GM19099 (cell line): Measurements from ENCODE around the gene STYXL1.

Source experiments
- POLR2A ChIP-seq: IDR thresholded peaks from 3 replicates; pipeline ENCODE4 v1.6.1; 2011; ENCODE audit warnings: low read depth; ENCODE audit not compliant: insufficient read length; ENCODE audit errors: extremely low read depth

STYXL1 gene, protein sequence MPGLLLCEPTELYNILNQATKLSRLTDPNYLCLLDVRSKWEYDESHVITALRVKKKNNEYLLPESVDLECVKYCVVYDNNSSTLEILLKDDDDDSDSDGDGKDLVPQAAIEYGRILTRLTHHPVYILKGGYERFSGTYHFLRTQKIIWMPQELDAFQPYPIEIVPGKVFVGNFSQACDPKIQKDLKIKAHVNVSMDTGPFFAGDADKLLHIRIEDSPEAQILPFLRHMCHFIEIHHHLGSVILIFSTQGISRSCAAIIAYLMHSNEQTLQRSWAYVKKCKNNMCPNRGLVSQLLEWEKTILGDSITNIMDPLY

GRCh38 chr7:76047811-76048667, at the start of gene STYXL1, which contains the start of gene MDH2:
TSS of gene STYXL1 (minus strand) at chr7:76048000. CDS start at chr7:76030523, 17,477 bp downstream.
TSS of gene MDH2 (plus strand) at chr7:76048106. CDS start at chr7:76048161, 55 bp downstream.
- peak; percentile 91 for TF ChIP-seq POLR2A

- no peak for TF ChIP-seq POLR2A
These were observed 48.1 kb upstream of the STYXL1 start for GRCh38 chr7:76095908-76096307.

DNA sequence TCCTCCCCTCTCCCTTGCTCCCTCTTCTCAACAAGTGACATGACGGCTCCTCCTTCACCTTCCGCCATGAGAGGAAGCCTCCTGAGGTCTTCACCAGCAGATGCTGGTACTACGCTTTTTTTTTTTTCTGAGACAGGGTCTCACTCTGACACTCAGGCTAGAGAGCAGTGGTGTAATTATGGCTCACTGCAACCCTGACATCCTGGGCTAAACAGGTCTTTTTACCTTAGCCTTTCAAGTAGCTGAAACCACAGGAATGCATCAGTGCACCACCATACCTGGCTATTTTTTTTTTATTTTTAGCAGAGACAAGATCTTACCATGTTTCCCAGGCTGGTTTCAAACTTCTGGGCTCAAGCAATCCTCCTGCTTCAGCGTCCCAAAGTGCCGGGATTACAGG, 43.7 kb upstream of the STYXL1 start:
- no peak for TF ChIP-seq POLR2A

DNA sequence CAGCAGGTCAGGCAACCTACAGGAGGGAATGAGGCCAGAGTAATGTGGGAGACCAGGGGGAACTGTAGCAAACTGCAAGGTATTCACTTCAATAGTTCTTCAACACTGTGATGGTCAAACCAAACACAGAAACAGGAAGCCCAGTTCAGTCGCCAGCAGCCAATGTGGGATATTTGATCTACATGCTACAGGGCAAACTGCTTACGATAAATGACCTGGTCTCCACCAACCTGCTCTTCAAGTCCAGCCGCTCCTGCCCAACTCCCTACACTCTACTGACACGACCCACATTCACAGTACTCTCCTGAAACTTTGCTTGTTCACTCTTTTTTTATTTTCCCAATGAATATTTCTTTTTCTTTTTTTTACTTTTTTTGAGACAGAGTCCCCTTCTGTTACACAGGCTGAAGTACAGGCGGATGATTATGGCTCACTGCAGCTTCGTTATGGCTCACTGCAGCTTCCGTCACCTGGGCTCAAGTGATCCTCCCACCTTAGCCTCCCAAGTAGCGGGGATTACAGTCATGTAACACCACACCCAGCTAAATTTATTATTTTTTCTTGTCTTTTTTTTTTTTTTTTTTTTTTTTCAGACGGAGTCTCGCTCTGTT, 42.2 kb upstream of the STYXL1 start:
- no peak for TF ChIP-seq POLR2A

DNA sequence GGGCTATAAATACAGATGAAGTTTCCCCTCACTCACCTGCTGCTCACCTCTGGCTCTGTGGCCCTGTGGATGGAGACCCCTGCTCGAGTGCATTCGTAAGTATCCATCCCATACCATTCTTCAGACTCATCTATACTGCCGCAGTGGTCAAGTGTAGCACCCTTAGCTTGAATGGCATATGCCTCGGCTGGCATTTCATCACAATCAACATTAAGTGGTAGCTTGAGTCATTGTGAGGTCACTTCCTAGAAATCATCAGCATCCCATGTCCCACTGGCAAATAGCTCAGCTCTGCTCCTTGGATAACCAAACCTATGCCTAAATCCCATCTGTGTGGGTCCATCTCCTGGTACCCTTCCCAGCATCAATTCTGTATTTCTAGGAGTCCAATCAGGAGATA, 38.3 kb upstream of the STYXL1 start:
- TF ChIP-seq POLR2A = no peak

DNA sequence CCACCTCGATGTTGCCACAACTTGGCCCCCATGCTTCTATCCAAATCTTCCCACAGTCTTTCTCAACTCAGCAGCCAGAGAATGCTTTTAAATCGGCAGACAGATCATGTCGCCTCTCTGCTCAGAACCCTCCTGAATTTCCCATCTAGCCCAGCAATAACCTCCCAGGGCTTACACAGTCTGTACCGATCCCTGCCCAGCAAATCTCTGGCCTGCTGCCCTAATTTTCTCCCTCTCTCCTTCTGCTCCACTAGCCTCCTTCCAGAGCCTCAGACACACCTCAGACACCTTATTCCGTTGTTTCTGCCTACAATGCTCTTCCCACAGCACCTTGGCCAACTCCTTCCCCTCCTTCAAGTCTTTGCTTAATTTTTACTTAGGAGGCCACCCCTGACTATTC, 32.4 kb upstream of the STYXL1 start:
- TF ChIP-seq POLR2A = no peak

DNA sequence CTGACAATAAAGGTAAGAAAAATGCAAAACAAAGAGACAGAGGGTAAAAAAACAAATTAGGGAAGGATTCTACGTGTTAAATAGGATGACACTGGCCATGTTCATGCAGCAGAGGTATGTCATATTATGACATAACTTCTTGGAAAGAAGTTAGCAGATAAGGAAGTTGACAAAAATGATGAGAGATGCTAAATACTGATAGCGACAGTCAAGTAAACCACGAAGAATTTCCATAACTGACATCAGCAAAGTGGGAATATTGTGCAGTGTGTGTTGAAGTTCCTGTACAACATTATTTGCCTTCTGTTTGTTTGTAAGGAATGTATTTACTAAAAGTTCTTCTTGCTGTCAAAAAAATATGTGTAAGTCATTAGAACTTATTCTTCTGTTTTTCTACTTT, 29.6 kb upstream of the STYXL1 start:
- TF ChIP-seq POLR2A = no peak

DNA sequence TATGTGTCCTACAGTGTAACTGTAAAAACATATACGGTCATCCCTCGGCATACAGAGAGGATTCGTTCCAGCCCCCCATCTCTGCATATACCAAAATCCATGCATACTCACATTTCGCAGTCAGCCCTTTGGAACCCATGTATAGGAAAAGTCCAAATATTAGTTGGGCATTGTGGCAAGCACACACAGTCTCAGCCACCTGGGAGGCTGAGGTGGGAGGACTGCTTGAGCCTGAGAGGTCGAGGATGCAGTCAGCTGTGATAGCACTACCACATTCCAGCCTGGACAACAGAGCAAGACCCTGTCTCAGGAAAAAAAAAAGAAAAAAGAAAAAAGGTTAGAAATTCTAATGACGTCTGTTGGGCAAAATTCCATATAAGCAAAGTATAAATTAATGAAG, 29.2 kb upstream of the STYXL1 start:
- no peak for TF ChIP-seq POLR2A

GRCh38 chr7:76074972-76075370, 27.2 kb upstream of the STYXL1 start:
- no peak for TF ChIP-seq POLR2A

- TF ChIP-seq POLR2A = no peak
These were observed 26.6 kb upstream of the STYXL1 start for GRCh38 chr7:76074306-76074971.

- no peak for TF ChIP-seq POLR2A
These were observed 25.7 kb upstream of the STYXL1 start for GRCh38 chr7:76073335-76073990.

DNA sequence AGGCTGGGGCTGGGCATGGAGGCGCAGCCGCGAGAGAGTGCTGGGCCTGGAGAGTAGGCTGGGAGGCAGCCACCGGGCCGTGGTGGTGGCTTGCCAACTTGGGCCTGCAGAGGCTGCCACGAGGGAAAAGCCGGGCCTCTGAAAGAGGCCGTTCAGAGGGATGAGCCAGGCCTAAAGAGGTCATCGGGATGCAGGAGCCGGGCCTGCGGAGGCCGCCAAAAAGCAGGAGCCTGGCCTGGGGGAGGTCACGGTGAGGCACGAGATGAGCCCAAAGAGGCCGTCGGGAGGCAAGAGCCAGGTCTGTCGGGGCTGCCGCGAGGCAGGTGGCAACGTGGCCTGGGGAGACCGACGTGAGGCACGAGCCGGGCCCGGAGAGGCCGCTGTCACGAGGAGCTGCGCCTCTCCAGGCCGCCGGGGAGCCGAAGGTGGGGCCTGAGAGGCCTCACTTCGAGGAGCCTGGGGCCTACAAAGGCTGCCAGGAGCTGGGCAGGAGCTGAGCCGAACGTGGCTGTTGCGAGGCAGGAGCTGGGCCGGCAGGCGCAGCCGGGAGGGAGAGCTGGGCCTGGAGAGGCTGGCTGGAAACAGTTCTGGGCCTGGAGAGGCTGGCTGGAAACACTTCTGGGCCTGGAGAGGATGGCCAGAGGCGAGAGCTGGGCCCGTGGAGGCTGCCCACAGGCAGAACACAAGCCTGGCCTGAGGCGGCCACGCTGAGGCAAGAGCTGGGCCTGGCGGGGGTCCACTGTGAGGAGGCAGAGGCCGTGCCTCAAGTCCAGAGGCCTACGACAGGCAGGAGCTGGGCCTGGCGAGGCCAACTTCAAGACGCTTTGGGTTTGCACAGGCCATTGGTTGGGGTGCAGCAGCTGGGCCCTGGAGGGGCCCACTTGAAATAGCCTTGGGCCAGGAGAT, 24.7 kb upstream of the STYXL1 start:
- TF ChIP-seq POLR2A = no peak
